ENCODE measurements around the gene TEX264. TPM values are rescaled to one million over a fixed set of nuclear protein-coding genes. Genes with fewer than 3 reads are reported as not detected.

TEX264 gene
- total RNA-seq, 1 donor from 2014 or later: 0.54 TPM

DNA sequence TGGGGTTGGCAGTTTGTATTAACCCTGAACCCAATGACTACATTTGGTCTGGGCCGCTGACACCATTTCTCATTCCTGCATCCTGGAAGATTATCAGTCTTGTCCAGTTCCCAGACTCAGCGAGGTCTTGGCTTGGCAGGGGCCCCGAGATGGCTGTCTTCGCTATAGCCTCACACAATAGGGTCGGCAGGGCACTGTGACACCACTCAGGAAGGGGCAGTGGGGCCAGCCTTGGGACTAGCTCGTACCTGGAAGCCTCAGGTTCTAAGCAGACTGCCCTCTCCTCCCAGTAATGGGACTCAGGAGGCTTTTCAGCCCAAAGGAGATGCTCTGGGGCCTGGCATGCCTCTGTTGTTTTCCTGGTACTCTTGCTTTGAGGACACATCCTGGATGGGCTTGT is 9.1 kb downstream of the TEX264 start:
- Mint-ChIP-seq H3K36me3 (peaks cover 2% of the 10 kb centered on the region), H3K27ac (no peak overlapping the region), H3K4me3 (no peak overlapping the region), H3K4me1 (peaks cover 8% of the 10 kb centered on the region), H3K27me3 (ENCODE audit: insufficient read depth, low read depth) (peaks cover 5% of the 10 kb centered on the region), H3K9me3 (no peaks in the 10 kb centered on the region)
- Histone ChIP-seq H4K20me1 (ENCODE audit: low read depth) (no peaks in the 10 kb centered on the region), H3K9me3 (ENCODE audit: low read depth) (no peaks in the 10 kb centered on the region), H3K36me3 (no peaks in the 10 kb centered on the region), H3F3A (ENCODE audit: low read depth) (no peaks in the 10 kb centered on the region), H3K4me2 (no peak overlapping the region), H3K9ac (no peak overlapping the region), H3K4me1 (no peaks in the 10 kb centered on the region), H2AFZ (replicated peaks) (no peak overlapping the region), H3K4me3 (no peak overlapping the region), H3K27me3 (no peaks in the 10 kb centered on the region), H3K79me2 (ENCODE audit: low read depth) (no peaks in the 10 kb centered on the region), H3K27ac (no peak overlapping the region)
- DNase-seq (ENCODE audit: low spot score): no peak
- no peak for TF ChIP-seq EZH2 (IDR thresholded peaks at IDR 0.05)
- no peak for TF ChIP-seq EZH2phosphoT487 (IDR thresholded peaks at IDR 0.05)
- TF ChIP-seq CTCF (IDR thresholded peaks at IDR 0.05): no peak

DNA sequence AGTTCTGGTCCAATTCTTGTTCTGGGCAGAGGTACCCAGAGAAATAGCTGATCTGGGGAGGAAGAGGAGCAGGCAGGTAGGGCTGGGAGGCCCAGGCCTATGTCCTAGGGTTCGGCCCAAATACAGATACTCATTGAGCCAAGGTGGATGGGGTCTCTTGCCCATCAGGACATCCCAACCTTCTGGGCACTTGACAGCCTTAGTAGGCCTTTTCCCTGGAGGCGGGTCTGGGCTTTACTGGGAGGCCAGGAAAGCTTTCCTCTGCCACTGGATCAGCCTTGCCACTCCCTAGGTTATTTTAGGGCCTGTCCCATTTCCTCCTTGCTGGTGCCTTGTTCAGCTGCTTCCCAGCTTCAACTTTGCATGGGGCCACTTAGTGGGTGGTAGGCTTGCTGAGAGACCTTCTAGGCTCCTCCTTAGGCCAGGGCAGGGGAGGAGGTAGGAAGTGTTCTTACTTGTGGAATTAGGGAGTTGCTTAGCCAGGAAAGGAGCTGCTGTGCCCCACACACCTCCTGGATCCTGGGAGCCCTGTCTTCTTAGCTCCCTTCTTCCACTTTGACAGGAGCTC is 9.7 kb downstream of the TEX264 start:
- no peaks in the 10 kb centered on the region for H3K9me3 ChIP-seq (ENCODE audit: low read depth)
- H3K4me3 ChIP-seq: no peak overlapping the region
- H3K36me3 ChIP-seq: no peaks in the 10 kb centered on the region
- Mint-ChIP-seq H3K27me3 (ENCODE audit: insufficient read depth, low read depth) (peaks cover 4% of the 10 kb centered on the region), H3K9me3 (no peaks in the 10 kb centered on the region), H3K36me3 (peaks cover 5% of the 10 kb centered on the region), H3K27ac (no peak overlapping the region), H3K4me1 (peaks cover 9% of the 10 kb centered on the region), H3K4me3 (no peak overlapping the region)
- H3K9ac ChIP-seq: no peak overlapping the region
- no peaks in the 10 kb centered on the region for H3K79me2 ChIP-seq (ENCODE audit: low read depth)
- no peaks in the 10 kb centered on the region for H3K27me3 ChIP-seq
- H3K4me1 ChIP-seq: no peaks in the 10 kb centered on the region
- H3F3A ChIP-seq (ENCODE audit: low read depth): no peaks in the 10 kb centered on the region
- H3K4me2 ChIP-seq: no peak overlapping the region
- DNase-seq (ENCODE audit: low spot score): no peak
- H4K20me1 ChIP-seq (ENCODE audit: low read depth): no peaks in the 10 kb centered on the region
- no peak for TF ChIP-seq CTCF (IDR thresholded peaks at IDR 0.05)
- no peak for TF ChIP-seq EZH2phosphoT487 (IDR thresholded peaks at IDR 0.05)
- TF ChIP-seq EZH2 (IDR thresholded peaks at IDR 0.05): no peak
- no peak overlapping the region for H3K27ac ChIP-seq
- no peak overlapping the region for H2AFZ ChIP-seq (replicated peaks)

- no peaks in the 10 kb centered on the region for H3K79me2 ChIP-seq (ENCODE audit: low read depth)
- H3K36me3 ChIP-seq: no peaks in the 10 kb centered on the region
- peaks cover 15% of the 10 kb centered on the region for H3K4me1 Mint-ChIP-seq
Observed at GRCh38 chr3:51681453-51681852, 10.4 kb downstream of the TEX264 start.

More at GRCh38 chr3:51681453-51681852, 10.4 kb downstream of the TEX264 start:
- Mint-ChIP-seq H3K27me3 (ENCODE audit: insufficient read depth, low read depth) (peaks cover 2% of the 10 kb centered on the region), H3K27ac (no peak overlapping the region), H3K4me3 (no peak overlapping the region), H3K9me3 (no peaks in the 10 kb centered on the region), H3K36me3 (peaks cover 5% of the 10 kb centered on the region)
- Histone ChIP-seq H3K4me1 (no peaks in the 10 kb centered on the region), H3K9ac (no peak overlapping the region), H4K20me1 (ENCODE audit: low read depth) (no peaks in the 10 kb centered on the region), H2AFZ (replicated peaks) (no peak overlapping the region), H3K4me3 (no peak overlapping the region), H3K4me2 (no peak overlapping the region), H3K27ac (no peak overlapping the region), H3F3A (ENCODE audit: low read depth) (no peaks in the 10 kb centered on the region), H3K9me3 (ENCODE audit: low read depth) (no peaks in the 10 kb centered on the region), H3K27me3 (no peaks in the 10 kb centered on the region)
- no peak for TF ChIP-seq EZH2 (IDR thresholded peaks at IDR 0.05)
- TF ChIP-seq EZH2phosphoT487 (IDR thresholded peaks at IDR 0.05): no peak
- no peak for TF ChIP-seq CTCF (IDR thresholded peaks at IDR 0.05)
- no peak for DNase-seq (ENCODE audit: low spot score)

Data from neural progenitor cell (in vitro differentiated cells).